Measurements from ENCODE around the gene SUGP1. TPM values are rescaled to one million over a fixed set of nuclear protein-coding genes. Genes with fewer than 3 reads are reported as not detected.

SUGP1 gene
- total RNA-seq, 4 donors from 2014 or later: 28.4 to 37.6 (median 32.3) TPM

- Histone ChIP-seq H3K27me3 (peaks cover 30% of the 10 kb centered on the region), H3K4me1 (peaks cover 0 to 12% (median 5%) of the 10 kb centered on the region in 3 donors), H3K4me3 (no peak overlapping the region), H3K36me3 (peaks cover 0 to 5% of the 10 kb centered on the region in 2 donors), H3K9me3 (no peaks in the 10 kb centered on the region), H3K27ac (no peak overlapping the region)
- no peak for ATAC-seq
- TF ChIP-seq CTCF (IDR thresholded peaks at IDR 0.05): no peak
- no peak for TF ChIP-seq POLR2A (IDR thresholded peaks at IDR 0.05)
- TF ChIP-seq POLR2AphosphoS5 (IDR thresholded peaks at IDR 0.05): no peak
- no peak for TF ChIP-seq EP300 (IDR thresholded peaks at IDR 0.05)
- WGBS, 2 donors (ENCODE audit: low coverage in 1 of 2): 61% methylated on average over 12 of the region's 18 CpGs; no CpG with 5 or more reads in 1 of the 2 donors
These were observed 50.2 kb downstream of the SUGP1 start for GRCh38 chr19:19269952-19270694.

- 57 to 76% methylated on average over 3 to 8 of the region's 10 CpGs for WGBS, 2 donors (ENCODE audit: low coverage in 1 of 2)
- no peak for TF ChIP-seq CTCF (IDR thresholded peaks at IDR 0.05)
- H3K27ac ChIP-seq: no peak overlapping the region
- no peak for ATAC-seq
- no peaks in the 10 kb centered on the region for H3K9me3 ChIP-seq
- H3K4me3 ChIP-seq: no peak overlapping the region
- H3K4me1 ChIP-seq: peaks cover 0 to 12% (median 5%) of the 10 kb centered on the region in 3 donors
- H3K36me3 ChIP-seq: no peaks in the 10 kb centered on the region
- peaks cover 31% of the 10 kb centered on the region for H3K27me3 ChIP-seq
These were observed 51.6 kb downstream of the SUGP1 start for GRCh38 chr19:19268453-19269385.

- Histone ChIP-seq H3K36me3 (no peaks in the 10 kb centered on the region), H3K27ac (no peak overlapping the region), H3K9me3 (no peaks in the 10 kb centered on the region), H3K4me1 (no peaks in the 10 kb centered on the region), H3K4me3 (no peak overlapping the region), H3K27me3 (peaks cover 30% of the 10 kb centered on the region)
- TF ChIP-seq POLR2A (IDR thresholded peaks at IDR 0.05): no peak
- no peak for TF ChIP-seq POLR2AphosphoS5 (IDR thresholded peaks at IDR 0.05)
- no peak for TF ChIP-seq EP300 (IDR thresholded peaks at IDR 0.05)
- ATAC-seq: no peak
- 91% methylated on average over 3 of the region's 3 CpGs; no CpG with 5 or more reads in 1 of the 2 donors for WGBS, 2 donors (ENCODE audit: low coverage in 1 of 2)
These were observed 53.0 kb downstream of the SUGP1 start for GRCh38 chr19:19267305-19267704.

GRCh38 chr19:19263886-19264487 is 56.3 kb downstream of the SUGP1 start:
- no peak for ATAC-seq
- Histone ChIP-seq H3K4me3 (no peak overlapping the region), H3K9me3 (peaks cover 0 to 4% (median 0%) of the 10 kb centered on the region in 3 donors), H3K27me3 (peaks cover 58% of the 10 kb centered on the region), H3K4me1 (peaks cover 0 to 14% (median 5%) of the 10 kb centered on the region in 3 donors), H3K27ac (no peak overlapping the region), H3K36me3 (no peaks in the 10 kb centered on the region)
- WGBS, 2 donors (ENCODE audit: low coverage in 1 of 2): 69% methylated on average over 2 of the region's 7 CpGs; no CpG with 5 or more reads in 1 of the 2 donors
- no peak for TF ChIP-seq CTCF (IDR thresholded peaks at IDR 0.05)

Data from gastroesophageal sphincter (tissue), 4 donors.